Measurements from ENCODE around the gene COP1. TPM values are rescaled to one million over a fixed set of nuclear protein-coding genes. Genes with fewer than 3 reads are reported as not detected.

The COP1 gene
- total and polyA plus RNA-seq, 2 donors (not counting 1 experiment from before 2014, with no cell fraction given), result 18.7 to 68.5 TPM

- H3K4me2 ChIP-seq (replicated peaks; ENCODE audit: low read depth, low read length, poor library complexity, severe bottlenecking), result no peak overlapping the region
- H4K20me1 ChIP-seq (ENCODE audit: control insufficient read depth, insufficient read depth, low read length, poor library complexity, severe bottlenecking), result no peaks in the 10 kb centered on the region
- H3K79me2 ChIP-seq (ENCODE audit: control insufficient read depth, insufficient read depth, low read length), result no peaks in the 10 kb centered on the region
- intact Hi-C loops (cut with micrococcal nuclease), result no loop called here
- Mint-ChIP-seq H3K27ac (no peak overlapping the region), H3K4me3 (no peak overlapping the region), H3K4me1 (no peaks in the 10 kb centered on the region), H3K27me3 (no peaks in the 10 kb centered on the region), H3K9me3 (ENCODE audit: insufficient read depth) (no peaks in the 10 kb centered on the region)
- CTCF ChIA-PET, result no interaction called here
- TF ChIP-seq, protein P1, sequence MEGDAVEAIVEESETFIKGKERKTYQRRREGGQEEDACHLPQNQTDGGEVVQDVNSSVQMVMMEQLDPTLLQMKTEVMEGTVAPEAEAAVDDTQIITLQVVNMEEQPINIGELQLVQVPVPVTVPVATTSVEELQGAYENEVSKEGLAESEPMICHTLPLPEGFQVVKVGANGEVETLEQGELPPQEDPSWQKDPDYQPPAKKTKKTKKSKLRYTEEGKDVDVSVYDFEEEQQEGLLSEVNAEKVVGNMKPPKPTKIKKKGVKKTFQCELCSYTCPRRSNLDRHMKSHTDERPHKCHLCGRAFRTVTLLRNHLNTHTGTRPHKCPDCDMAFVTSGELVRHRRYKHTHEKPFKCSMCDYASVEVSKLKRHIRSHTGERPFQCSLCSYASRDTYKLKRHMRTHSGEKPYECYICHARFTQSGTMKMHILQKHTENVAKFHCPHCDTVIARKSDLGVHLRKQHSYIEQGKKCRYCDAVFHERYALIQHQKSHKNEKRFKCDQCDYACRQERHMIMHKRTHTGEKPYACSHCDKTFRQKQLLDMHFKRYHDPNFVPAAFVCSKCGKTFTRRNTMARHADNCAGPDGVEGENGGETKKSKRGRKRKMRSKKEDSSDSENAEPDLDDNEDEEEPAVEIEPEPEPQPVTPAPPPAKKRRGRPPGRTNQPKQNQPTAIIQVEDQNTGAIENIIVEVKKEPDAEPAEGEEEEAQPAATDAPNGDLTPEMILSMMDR (IDR thresholded peaks at IDR 0.05), result no peak
- TF ChIP-seq EZH2 (IDR thresholded peaks at IDR 0.05; ENCODE audit: borderline replicate concordance, insufficient read depth, low read depth, low read length, poor library complexity, severe bottlenecking), result no peak
- DNase-seq (no peak), ATAC-seq (ENCODE audit: low read depth) (no peak)
- H3K27ac ChIP-seq (ENCODE audit: low read length in 2 of 2), result no peak overlapping the region
- no peaks in the 10 kb centered on the region for H3K27me3 ChIP-seq (replicated peaks in 1 of 4; ENCODE audit: control extremely low read depth in 1 of 4, control insufficient read depth in 3 of 4, insufficient read depth in 4 of 4, low read length in 3 of 4)
- H2AFZ ChIP-seq (ENCODE audit: insufficient read depth, low read depth, low read length, poor library complexity, severe bottlenecking), result no peak overlapping the region
- H3K4me3 ChIP-seq (ENCODE audit: control extremely low read depth in 1 of 5, extremely low read depth in 1 of 5, insufficient read depth in 1 of 5, low read depth in 2 of 5, low read length in 4 of 5), result no peak overlapping the region
- peaks cover 3 to 19% of the 10 kb centered on the region in 2 experiments for H3K36me3 ChIP-seq (replicated peaks in 1 of 2; ENCODE audit: control extremely low read depth in 1 of 2, control insufficient read depth in 1 of 2, extremely low read depth in 1 of 2, insufficient read depth in 2 of 2, low read length in 1 of 2)
- H3K9ac ChIP-seq (ENCODE audit: low read length), result no peak overlapping the region
- POLR2A ChIA-PET, result no interaction called here
- H3K4me1 ChIP-seq (ENCODE audit: control insufficient read depth in 2 of 2, insufficient read depth in 2 of 2, low read length in 2 of 2), result no peaks in the 10 kb centered on the region
- WGBS (ENCODE audit: insufficient coverage), result 100% methylated on average over 2 of the region's 6 CpGs
- peaks cover 0 to 3% (median 0%) of the 10 kb centered on the region in 3 donors for H3K9me3 ChIP-seq (ENCODE audit: control extremely low read depth in 1 of 3, control insufficient read depth in 2 of 3, insufficient read depth in 1 of 3, low read length in 2 of 3)
These were observed 270.4 kb downstream of the COP1 start for GRCh38 chr1:175936736-175937135.

DNA sequence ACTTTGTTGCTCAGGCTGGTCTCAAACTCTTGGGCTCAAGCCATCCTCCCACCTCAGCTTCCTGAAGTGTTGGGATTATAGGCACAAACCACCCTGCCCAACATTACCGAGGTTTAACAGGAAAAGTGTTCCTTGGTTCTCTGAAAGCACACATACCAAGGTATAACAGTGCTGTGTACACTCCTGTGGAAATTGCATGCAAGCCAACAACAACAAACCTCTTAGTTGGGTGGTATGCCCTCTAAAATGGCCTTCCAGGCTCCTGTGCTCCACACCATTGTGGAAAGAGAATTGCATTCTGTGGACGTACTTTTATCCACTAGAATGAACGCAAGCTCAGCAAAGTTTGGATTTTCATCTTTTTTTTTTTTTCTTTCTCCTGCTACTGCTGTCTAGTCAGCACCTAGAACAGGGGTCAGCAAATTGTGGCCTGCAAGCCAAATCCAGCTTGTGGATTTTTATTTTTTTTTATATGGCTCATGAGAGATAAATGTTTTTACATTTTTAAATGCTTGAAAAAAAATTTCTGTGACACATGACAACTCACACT lies 271.4 kb downstream of the COP1 start:
- Mint-ChIP-seq H3K4me1 (no peaks in the 10 kb centered on the region), H3K4me3 (no peak overlapping the region), H3K27me3 (no peaks in the 10 kb centered on the region), H3K27ac (no peak overlapping the region), H3K9me3 (ENCODE audit: insufficient read depth) (no peaks in the 10 kb centered on the region)
- Histone ChIP-seq H3K9ac (ENCODE audit: low read length) (no peak overlapping the region), H2AFZ (ENCODE audit: insufficient read depth, low read depth, low read length, poor library complexity, severe bottlenecking) (no peak overlapping the region), H3K4me2 (replicated peaks; ENCODE audit: low read depth, low read length, poor library complexity, severe bottlenecking) (no peak overlapping the region), H3K4me3 (ENCODE audit: control extremely low read depth in 1 of 5, extremely low read depth in 1 of 5, insufficient read depth in 1 of 5, low read depth in 2 of 5, low read length in 4 of 5) (no peak overlapping the region), H4K20me1 (ENCODE audit: control insufficient read depth, insufficient read depth, low read length, poor library complexity, severe bottlenecking) (no peaks in the 10 kb centered on the region), H3K27ac (ENCODE audit: low read length in 2 of 2) (no peak overlapping the region), H3K4me1 (ENCODE audit: control insufficient read depth in 2 of 2, insufficient read depth in 2 of 2, low read length in 2 of 2) (no peaks in the 10 kb centered on the region), H3K79me2 (ENCODE audit: control insufficient read depth, insufficient read depth, low read length) (no peaks in the 10 kb centered on the region), H3K27me3 (replicated peaks in 1 of 4; ENCODE audit: control extremely low read depth in 1 of 4, control insufficient read depth in 3 of 4, insufficient read depth in 4 of 4, low read length in 3 of 4) (no peaks in the 10 kb centered on the region), H3K9me3 (ENCODE audit: control extremely low read depth in 1 of 3, control insufficient read depth in 2 of 3, insufficient read depth in 1 of 3, low read length in 2 of 3) (peaks cover 1 to 8% (median 2%) of the 10 kb centered on the region in 3 donors), H3K36me3 (replicated peaks in 1 of 2; ENCODE audit: control extremely low read depth in 1 of 2, control insufficient read depth in 1 of 2, extremely low read depth in 1 of 2, insufficient read depth in 2 of 2, low read length in 1 of 2) (peaks cover 2 to 9% of the 10 kb centered on the region in 2 experiments)
- DNase-seq (no peak), ATAC-seq (ENCODE audit: low read depth) (no peak)
- 61% methylated on average over 3 of the region's 3 CpGs for WGBS (ENCODE audit: insufficient coverage)
- intact Hi-C loops (cut with micrococcal nuclease), result no loop called here
- ChIA-PET POLR2A (no interaction called here), CTCF (no interaction called here)
- TF ChIP-seq, protein P1 (IDR thresholded peaks at IDR 0.05), result no peak
- no peak for TF ChIP-seq EZH2 (IDR thresholded peaks at IDR 0.05; ENCODE audit: borderline replicate concordance, insufficient read depth, low read depth, low read length, poor library complexity, severe bottlenecking)
